ENCODE results near the gene WDR93. TPM values are rescaled to one million over a fixed set of nuclear protein-coding genes. Genes with fewer than 3 reads are reported as not detected.
"Not testable (repeated sequence)": the region's sequence is repeated elsewhere in the genome, so short reads cannot be mapped to it uniquely, and the experiment has no call there.

The WDR93 gene
- total RNA-seq, 1 experiment from 2014 or later = not detected

- BruUV-seq (replicated peaks) = no TSS peak
- TF ChIP-seq, protein P1, sequence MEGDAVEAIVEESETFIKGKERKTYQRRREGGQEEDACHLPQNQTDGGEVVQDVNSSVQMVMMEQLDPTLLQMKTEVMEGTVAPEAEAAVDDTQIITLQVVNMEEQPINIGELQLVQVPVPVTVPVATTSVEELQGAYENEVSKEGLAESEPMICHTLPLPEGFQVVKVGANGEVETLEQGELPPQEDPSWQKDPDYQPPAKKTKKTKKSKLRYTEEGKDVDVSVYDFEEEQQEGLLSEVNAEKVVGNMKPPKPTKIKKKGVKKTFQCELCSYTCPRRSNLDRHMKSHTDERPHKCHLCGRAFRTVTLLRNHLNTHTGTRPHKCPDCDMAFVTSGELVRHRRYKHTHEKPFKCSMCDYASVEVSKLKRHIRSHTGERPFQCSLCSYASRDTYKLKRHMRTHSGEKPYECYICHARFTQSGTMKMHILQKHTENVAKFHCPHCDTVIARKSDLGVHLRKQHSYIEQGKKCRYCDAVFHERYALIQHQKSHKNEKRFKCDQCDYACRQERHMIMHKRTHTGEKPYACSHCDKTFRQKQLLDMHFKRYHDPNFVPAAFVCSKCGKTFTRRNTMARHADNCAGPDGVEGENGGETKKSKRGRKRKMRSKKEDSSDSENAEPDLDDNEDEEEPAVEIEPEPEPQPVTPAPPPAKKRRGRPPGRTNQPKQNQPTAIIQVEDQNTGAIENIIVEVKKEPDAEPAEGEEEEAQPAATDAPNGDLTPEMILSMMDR (conservative IDR thresholded peaks at IDR 0.05; ENCODE audit: low read depth, low read length) = no peak
- no peak for TF ChIP-seq EZH2 (IDR thresholded peaks at IDR 0.05; ENCODE audit: borderline replicate concordance, low read depth, low read length, poor library complexity, severe bottlenecking)
- intact Hi-C loops (cut with micrococcal nuclease; ENCODE audit: unreplicated experiment) = no loop called here
- Histone ChIP-seq H3K27me3 (replicated peaks; ENCODE audit: insufficient read depth, low read depth, low read length, poor library complexity) (no peaks in the 10 kb centered on the region), H3K27ac (ENCODE audit: low read depth, low read length, poor library complexity, severe bottlenecking) (no peak overlapping the region), H3K4me3 (ENCODE audit: low read depth, low read length, poor library complexity, severe bottlenecking) (no peak overlapping the region), H3K4me1 (ENCODE audit: insufficient read depth, low read length, poor library complexity, severe bottlenecking) (no peaks in the 10 kb centered on the region), H3K9me3 (ENCODE audit: low read depth, low read length, poor library complexity, severe bottlenecking) (no peaks in the 10 kb centered on the region), H3K36me3 (ENCODE audit: insufficient read depth, low read length, poor library complexity, severe bottlenecking) (no peaks in the 10 kb centered on the region)
- no peak for DNase-seq (ENCODE audit: low spot score)
- POLR2A ChIA-PET (ENCODE audit: low non-redundant PET) = no interaction called here
- CTCF ChIA-PET = interaction anchor here (0.5 kb wide), 1 partner anchor 369 kb away, joined by 6 read pairs; no protein-coding TSS in a partner anchor
These were observed 91.4 kb downstream of the WDR93 start for GRCh38 chr15:89781891-89782618.

- DNase-seq (ENCODE audit: low spot score); H3K27me3 ChIP-seq (replicated peaks; ENCODE audit: insufficient read depth, low read depth, low read length, poor library complexity); H3K36me3 ChIP-seq (ENCODE audit: insufficient read depth, low read length, poor library complexity, severe bottlenecking); BruUV-seq (replicated peaks); intact Hi-C loops (cut with micrococcal nuclease; ENCODE audit: unreplicated experiment); H3K27ac ChIP-seq (ENCODE audit: low read depth, low read length, poor library complexity, severe bottlenecking); H3K9me3 ChIP-seq (ENCODE audit: low read depth, low read length, poor library complexity, severe bottlenecking); H3K4me1 ChIP-seq (ENCODE audit: insufficient read depth, low read length, poor library complexity, severe bottlenecking); POLR2A ChIA-PET (ENCODE audit: low non-redundant PET); H3K4me3 ChIP-seq (ENCODE audit: low read depth, low read length, poor library complexity, severe bottlenecking): not testable (repeated sequence)
- CTCF ChIA-PET = interaction anchor here (0.5 kb wide), 1 partner anchor 368 kb away, joined by 6 read pairs; no protein-coding TSS in a partner anchor
These were observed 92.0 kb downstream of the WDR93 start for GRCh38 chr15:89782619-89782950.

DNA sequence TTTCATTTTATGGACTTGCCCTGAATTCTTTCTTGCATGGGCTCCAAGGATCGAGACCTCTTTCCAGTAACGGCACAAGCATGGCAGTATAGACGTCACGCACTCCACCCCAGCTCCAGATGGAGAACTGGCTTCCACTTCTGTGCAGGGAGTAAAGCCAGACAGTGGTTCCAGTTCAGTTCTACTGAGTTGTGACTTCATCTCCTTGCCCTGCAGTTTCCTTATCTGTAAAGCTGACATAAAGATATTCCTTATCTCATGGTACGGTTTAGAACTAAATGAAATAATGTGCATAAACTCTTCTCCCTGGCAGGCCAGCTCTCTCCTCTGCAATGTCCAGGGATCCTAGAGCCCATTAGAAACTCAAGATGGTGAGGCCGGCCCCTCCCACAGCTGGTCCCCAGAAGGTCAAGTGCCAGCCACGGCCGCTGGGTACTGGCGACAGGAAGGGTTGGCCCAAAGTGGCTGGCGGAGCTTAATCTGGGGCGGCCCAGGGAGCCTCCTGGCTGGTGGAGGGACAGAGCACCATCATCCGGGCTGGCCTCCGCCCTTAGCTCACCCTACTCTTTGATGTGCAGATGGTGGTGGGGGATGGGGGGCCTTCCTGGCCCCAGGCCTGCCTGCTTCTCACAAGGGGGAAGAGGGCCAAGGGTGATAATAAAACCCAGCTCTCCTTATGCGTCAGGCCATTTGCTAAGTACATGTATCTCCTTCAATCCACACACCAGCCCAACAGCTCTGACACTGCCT is 92.7 kb downstream of the WDR93 start:
- BruUV-seq (replicated peaks) = no TSS peak
- TF ChIP-seq, protein P1 (conservative IDR thresholded peaks at IDR 0.05; ENCODE audit: low read depth, low read length) = no peak
- no peak for TF ChIP-seq EZH2 (IDR thresholded peaks at IDR 0.05; ENCODE audit: borderline replicate concordance, low read depth, low read length, poor library complexity, severe bottlenecking)
- H3K4me3 ChIP-seq (ENCODE audit: low read depth, low read length, poor library complexity, severe bottlenecking) = no peak overlapping the region
- no peaks in the 10 kb centered on the region for H3K4me1 ChIP-seq (ENCODE audit: insufficient read depth, low read length, poor library complexity, severe bottlenecking)
- no peak overlapping the region for H3K27ac ChIP-seq (ENCODE audit: low read depth, low read length, poor library complexity, severe bottlenecking)
- no peaks in the 10 kb centered on the region for H3K9me3 ChIP-seq (ENCODE audit: low read depth, low read length, poor library complexity, severe bottlenecking)
- ChIA-PET CTCF (no interaction called here), POLR2A (ENCODE audit: low non-redundant PET) (no interaction called here)
- no peak for DNase-seq (ENCODE audit: low spot score)
- no peaks in the 10 kb centered on the region for H3K27me3 ChIP-seq (replicated peaks; ENCODE audit: insufficient read depth, low read depth, low read length, poor library complexity)
- no peaks in the 10 kb centered on the region for H3K36me3 ChIP-seq (ENCODE audit: insufficient read depth, low read length, poor library complexity, severe bottlenecking)
- intact Hi-C loops (cut with micrococcal nuclease; ENCODE audit: unreplicated experiment) = no loop called here
